Heart left ventricle (tissue), 13 donors: ENCODE measurements around the gene PDCD6IP.

Source experiments
- CTCF ChIP-seq, 12 donors: fragments of 200-600 bp; sonication (generic) in 4 of 12; IDR thresholded peaks; one replicate each; pipeline versions ENCODE4 v1.5.0 to v1.8.0; 2018 to 2022; ENCODE audit warnings: antibody characterized with exemption in 12 of 12, mild to moderate bottlenecking in 5 of 12
- POLR2A ChIP-seq, 2 donors: fragments of 450-650 bp; IDR thresholded peaks; one replicate each; pipeline ENCODE4 v1.6.1; 2017; ENCODE audit warnings: antibody characterized with exemption in 2 of 2, mild to moderate bottlenecking in 2 of 2, moderate library complexity in 2 of 2
- donor health status: ischemic (EF 13 %, LVEDD 7.1; RV severe dilation, severe dysfunction).
- donor health status: DM: no; HTN: yes; CAD: no.
- donor health status: DM: no; HTN: no; CAD: no.
- donor health status: ischemic (EF 25% LVEDD 6.9; RV normal size, moderate dysfunction).
- donor health status: ischemic (EF 25% LVEDD 5.7; RV mildly dilated, moderate dysfunction).
- donor health status: ischemic (EF 35%, LVEDD 5.7; RV mildly dilated, moderate dysfunction).
- donor health status: nonischemic (EF 11% LVEDD 7.7; RV severe dilation, severe dysfunction).
- donor health status: DM: yes; HTN: yes; CAD: no.
- donor health status: PGD.
- donor health status: ischemic (EF 29% LVEDD 5.4; RV normal size, mild dysfunction).
- donor health status: nonischemic (EF 23%, LVEDD 6.1; RV moderate dilation, normal function).

- TF ChIP-seq CTCF (IDR thresholded peaks at IDR 0.05) (no peak), POLR2A (IDR thresholded peaks at IDR 0.05) (no peak)
These were observed 2.4 kb upstream of the PDCD6IP start for GRCh38 chr3:33795856-33796536.
